H1 (cell line): ENCODE results near the gene ARMH3. TPM values are rescaled to one million over a fixed set of nuclear protein-coding genes. Genes with fewer than 3 reads are reported as not detected.

Source experiments
- CTCF ChIA-PET: fragments of 300-600 bp; sonication (Branson Sonifier 250); formaldehyde crosslinking; loops from one replicate; lab custom pipeline; 2021; ENCODE audit not compliant: partially characterized antibody; lab: Charles Lee
- POLR2A ChIA-PET: fragments of 300-600 bp; sonication (Branson Sonifier 250); formaldehyde crosslinking; loops from one replicate; lab custom pipeline; 2021; ENCODE audit warnings: inconsistent platforms; ENCODE audit not compliant: partially characterized antibody; lab: Charles Lee
- DNase-seq, 2 experiments: peaks; one replicate each; pipeline versions ENCODE4 v3.0.0 to v3.0.0-alpha.2; 2010 to 2022; ENCODE audit warnings: low spot score in 2 of 2, low read depth in 1 of 2, mixed read lengths in 1 of 2
- FAIRE-seq: peaks from 2 replicates; lab custom pipeline; 2011; peaks lifted over from hg19 to GRCh38; lab: Jason Lieb, UNC
- H2AFZ ChIP-seq: 2 replicates; pipeline ENCODE4 v1.8.1; 2012; ENCODE audit warnings: low read length, inconsistent platforms
- H2AK5ac ChIP-seq: 2 replicates; pipeline ENCODE4 v1.6.1; 2013; ENCODE audit warnings: low read depth, low read length
- H2BK120ac ChIP-seq: replicated peaks from 2 replicates; pipeline ENCODE3; 2013; ENCODE audit warnings: low read depth, low read length, inconsistent platforms
- H2BK12ac ChIP-seq: 2 replicates; pipeline ENCODE4 v1.6.1; 2013; ENCODE audit warnings: low read depth, low read length
- H2BK15ac ChIP-seq: 2 replicates; pipeline ENCODE4 v1.6.1; 2013; ENCODE audit warnings: low read length
- H2BK20ac ChIP-seq: 2 replicates; pipeline ENCODE4 v1.6.1; 2013; ENCODE audit warnings: low read length
- H2BK5ac ChIP-seq: 2 replicates; pipeline ENCODE4 v1.6.1; 2013; ENCODE audit warnings: low read depth, low read length
- H3K14ac ChIP-seq: 2 replicates; pipeline ENCODE4 v1.6.1; 2013; ENCODE audit warnings: inconsistent platforms; ENCODE audit not compliant: insufficient read length
- H3K18ac ChIP-seq: 2 replicates; pipeline ENCODE4 v1.6.1; 2013; ENCODE audit warnings: low read length; ENCODE audit errors: extremely low read depth
- H3K23ac ChIP-seq: 2 replicates; pipeline ENCODE4 v1.6.1; 2013; ENCODE audit warnings: inconsistent platforms; ENCODE audit not compliant: insufficient read length
- H3K23me2 ChIP-seq: 2 replicates; pipeline ENCODE4 v1.6.1; 2013; ENCODE audit warnings: low read depth, low read length
- H3K27ac ChIP-seq: 2 replicates; pipeline ENCODE4 v1.6.1; 2011; ENCODE audit warnings: low read depth, low read length, inconsistent platforms
- H3K27me3 ChIP-seq, 4 experiments: replicated peaks in 1 of 4; 1 replicate in 1 of 4; 2 replicates in 3 of 4; pipeline versions ENCODE4 v1.6.1 to v1.8.1; 2011 to 2013; ENCODE audit warnings: low read length in 3 of 4, mild to moderate bottlenecking in 3 of 4, inconsistent platforms in 2 of 4, mixed read lengths in 2 of 4, moderate library complexity in 1 of 4; ENCODE audit not compliant: control insufficient read depth in 3 of 4, insufficient read depth in 3 of 4; ENCODE audit errors: extremely low read depth in 1 of 4
- H3K36me3 ChIP-seq, 4 experiments: 2 replicates each; pipeline versions ENCODE4 v1.6.1 to v1.8.1; 2011 to 2013; ENCODE audit warnings: mild to moderate bottlenecking in 4 of 4, low read length in 3 of 4, moderate library complexity in 2 of 4, control low read depth in 1 of 4, inconsistent platforms in 1 of 4; ENCODE audit not compliant: insufficient read depth in 4 of 4, control insufficient read depth in 2 of 4
- H3K4ac ChIP-seq: replicated peaks from 2 replicates; pipeline ENCODE3; 2013; ENCODE audit warnings: low read length, low read depth, mixed read lengths, inconsistent platforms; ENCODE audit not compliant: insufficient read length
- H3K4me1 ChIP-seq, 4 experiments: replicated peaks in 1 of 4; 1 replicate in 1 of 4; 2 replicates in 3 of 4; pipeline versions ENCODE4 v1.6.1 to v1.8.1; 2011 to 2013; ENCODE audit warnings: low read length in 3 of 4, inconsistent platforms in 2 of 4, mixed read lengths in 1 of 4; ENCODE audit not compliant: insufficient read depth in 4 of 4, control insufficient read depth in 3 of 4
- H3K4me2 ChIP-seq, 2 experiments: 2 replicates each; pipeline versions ENCODE4 v1.6.1 to v1.8.1; 2011 to 2013; ENCODE audit warnings: low read depth in 2 of 2, low read length in 2 of 2, control low read depth in 1 of 2, inconsistent platforms in 1 of 2, mild to moderate bottlenecking in 1 of 2; ENCODE audit not compliant: insufficient read depth in 1 of 2
- H3K4me3 ChIP-seq, 4 experiments: fragments of 200-600, 300-600 bp in 1 of 4; sonication (generic), shearing (Covaris generic), sonication (Bioruptor Twin) in 1 of 4; 2 replicates each; pipeline versions ENCODE4 v1.5.1 to v1.8.1; 2011 to 2016; ENCODE audit warnings: low read length in 4 of 4, low read depth in 3 of 4, control low read depth in 2 of 4, inconsistent platforms in 2 of 4, mild to moderate bottlenecking in 2 of 4, mixed read lengths in 1 of 4, moderate library complexity in 1 of 4; ENCODE audit not compliant: insufficient read depth in 2 of 4; ENCODE audit errors: extremely low read depth in 1 of 4
- H3K56ac ChIP-seq: replicated peaks from 2 replicates; pipeline ENCODE3; 2013; ENCODE audit warnings: low read depth, mild to moderate bottlenecking, mixed read lengths, low read length, inconsistent platforms; ENCODE audit not compliant: insufficient read length
- H3K79me1 ChIP-seq: 2 replicates; pipeline ENCODE4 v1.6.1; 2013; ENCODE audit warnings: low read depth, low read length, control low read depth
- H3K79me2 ChIP-seq, 2 experiments: 2 replicates each; pipeline versions ENCODE4 v1.6.1 to v1.8.1; 2012 to 2013; ENCODE audit warnings: low read length in 2 of 2, mild to moderate bottlenecking in 2 of 2, inconsistent platforms in 1 of 2; ENCODE audit not compliant: insufficient read depth in 2 of 2, control insufficient read depth in 1 of 2
- H3K9ac ChIP-seq, 4 experiments: replicated peaks in 1 of 4; 1 replicate in 1 of 4; 2 replicates in 3 of 4; pipeline versions ENCODE4 v1.6.1 to v1.8.1; 2011 to 2013; ENCODE audit warnings: low read depth in 3 of 4, low read length in 3 of 4, control low read depth in 2 of 4, mild to moderate bottlenecking in 2 of 4, moderate library complexity in 2 of 4, inconsistent platforms in 1 of 4; ENCODE audit errors: extremely low read depth in 1 of 4
- H3K9me3 ChIP-seq, 2 experiments: 2 replicates each; pipeline versions ENCODE4 v1.6.1 to v1.8.1; 2012 to 2013; ENCODE audit warnings: mild to moderate bottlenecking in 2 of 2, moderate library complexity in 2 of 2, control low read depth in 1 of 2, inconsistent platforms in 1 of 2, low read depth in 1 of 2, low read length in 1 of 2, mixed read lengths in 1 of 2; ENCODE audit not compliant: insufficient read depth in 2 of 2
- H4K20me1 ChIP-seq, 2 experiments: replicated peaks in 1 of 2; 2 replicates each; pipeline versions ENCODE3 to v1.8.1; 2011 to 2013; ENCODE audit warnings: inconsistent platforms in 2 of 2, low read length in 2 of 2, mild to moderate bottlenecking in 1 of 2; ENCODE audit not compliant: insufficient read depth in 2 of 2, control insufficient read depth in 1 of 2
- H4K5ac ChIP-seq: 2 replicates; pipeline ENCODE4 v1.6.1; 2013; ENCODE audit warnings: low read length, low read depth, mixed read lengths, inconsistent platforms; ENCODE audit not compliant: insufficient read length
- H4K8ac ChIP-seq: 2 replicates; pipeline ENCODE4 v1.8.0; 2013; ENCODE audit warnings: mild to moderate bottlenecking, moderate library complexity, low read length, inconsistent platforms; ENCODE audit not compliant: insufficient read depth; ENCODE audit errors: extremely low read depth
- H4K91ac ChIP-seq: replicated peaks from 2 replicates; pipeline ENCODE3; 2013; ENCODE audit warnings: low read length, mixed read lengths, inconsistent platforms; ENCODE audit not compliant: insufficient read length
- ATF3 ChIP-seq: IDR thresholded peaks from 2 replicates; pipeline ENCODE4 v1.6.1; 2011; ENCODE audit warnings: low read depth, mild to moderate bottlenecking, low read length; ENCODE audit not compliant: insufficient read depth
- BACH1 ChIP-seq: IDR thresholded peaks from 2 replicates; pipeline ENCODE4 v1.6.1; 2012; ENCODE audit warnings: low read length, improper control_type of control experiment
- CBX8 ChIP-seq: fragments of 300-800, 300-1000 bp; sonication (generic); IDR thresholded peaks from 2 replicates; pipeline ENCODE4 v1.7.1; 2016; ENCODE audit warnings: low read depth, low read length, borderline replicate concordance
- E2F6 ChIP-seq: IDR thresholded peaks from 2 replicates; pipeline ENCODE4 v1.6.1; 2012; ENCODE audit warnings: inconsistent platforms
- EZH2 ChIP-seq: fragments of 200-600 bp; sonication (generic); IDR thresholded peaks from 2 replicates; pipeline ENCODE4 v1.7.1; 2012; ENCODE audit warnings: low read depth, mild to moderate bottlenecking, moderate library complexity, low read length, inconsistent platforms; ENCODE audit not compliant: severe bottlenecking
- FOSL1 ChIP-seq: IDR thresholded peaks from 2 replicates; pipeline ENCODE4 v1.6.1; 2011; ENCODE audit warnings: mild to moderate bottlenecking, low read depth, low read length, moderate library complexity; ENCODE audit not compliant: insufficient read depth
- RAD21 ChIP-seq, 2 experiments: IDR thresholded peaks in 1 of 2; conservative IDR thresholded peaks in 1 of 2; 2 replicates each; pipeline ENCODE4 v1.6.1; 2011; ENCODE audit warnings: low read depth in 2 of 2, low read length in 2 of 2, improper control_type of control experiment in 1 of 2, inconsistent platforms in 1 of 2, mild to moderate bottlenecking in 1 of 2, moderate library complexity in 1 of 2
- RBBP5 ChIP-seq: IDR thresholded peaks from 2 replicates; pipeline ENCODE4 v1.7.1; 2012; ENCODE audit warnings: low read depth, mild to moderate bottlenecking, inconsistent platforms, low read length, moderate library complexity, borderline replicate concordance
- SP4 ChIP-seq: IDR thresholded peaks from 2 replicates; pipeline ENCODE4 v1.6.1; 2012; ENCODE audit warnings: low read length, inconsistent platforms
- TAF7 ChIP-seq: optimal IDR thresholded peaks from 2 replicates; pipeline ENCODE3; 2011; ENCODE audit warnings: low read depth, mild to moderate bottlenecking, inconsistent platforms, low read length, moderate library complexity, borderline replicate concordance
- USF2 ChIP-seq: IDR thresholded peaks from 2 replicates; pipeline ENCODE4 v1.6.1; 2011; ENCODE audit warnings: low read length, improper control_type of control experiment
- WGBS, 2 experiments: shearing (Covaris generic) in 1 of 2; methylation state at CpG; one replicate each; pipeline versions ENCODE4 v1.1.6 to v1.1.7; 2013 to 2015; ENCODE audit warnings: low lambda C conversion rate in 2 of 2, mixed read lengths in 2 of 2, inconsistent platforms in 1 of 2, low coverage in 1 of 2, missing lambda C conversion rate in 1 of 2; ENCODE audit not compliant: insufficient replicate concordance in 2 of 2, insufficient coverage in 1 of 2, insufficient read length in 1 of 2; ENCODE audit errors: extremely low coverage in 1 of 2, missing lambda C conversion rate in 1 of 2; 5-methylcytosine and 5-hydroxymethylcytosine counted together
- polyA plus RNA-seq, 7 experiments: library from polyadenylated mRNA; depleted of rRNA in 3 of 7; stranded (reverse) in 5 of 7; unstranded in 2 of 7; fragments of >200 nt in 5 of 7; fragments of 200-250 nt in 2 of 7; gene quantifications; 1 replicate in 5 of 7; 2 replicates in 1 of 7; 4 replicates in 1 of 7; pipeline versions ENCODE4 v1.2.1 to v1.2.3, GENCODE V29; 2011 to 2013; ENCODE audit warnings: missing spikeins in 2 of 7, mixed read lengths in 2 of 7
- total RNA-seq: library from RNA; stranded (reverse); fragmentation: NEBNext Ultra II Directional; extraction: Animal tissue kit (Norgen Biotek cat#: 25700); gene quantifications from 2 replicates; pipeline ENCODE4 v1.2.1, GENCODE V29; 2021

The ARMH3 gene
- total and polyA plus RNA-seq, 2 of the 8 experiments (the other 6 are each of a cell fraction or from before 2014, with no cell fraction given), result 11.6 to 18.3 TPM

GRCh38 chr10:101967713-101968112 lies 88.3 kb downstream of the ARMH3 start:
- no peak for FAIRE-seq
- no peak for TF ChIP-seq CBX8
- no peak for TF ChIP-seq E2F6
- TF ChIP-seq TAF7, result no peak
- no peak for TF ChIP-seq FOSL1
- no peak for TF ChIP-seq BACH1
- TF ChIP-seq RAD21 (IDR thresholded peaks at IDR 0.05 in 1 of 2, conservative IDR thresholded peaks at IDR 0.05 in 1 of 2; ENCODE audit: low read depth in 2 of 2, low read length in 2 of 2), result no peak
- TF ChIP-seq SP4, result no peak
- no peak for TF ChIP-seq RBBP5
- no peak for TF ChIP-seq ATF3
- TF ChIP-seq EZH2, result no peak
- no peak for TF ChIP-seq USF2

More at GRCh38 chr10:101967713-101968112, 88.3 kb downstream of the ARMH3 start:
- Histone ChIP-seq H3K27ac (no peak overlapping the region), H2BK120ac (no peak overlapping the region), H2BK20ac (no peak overlapping the region), H3K4me1 (peaks cover 0 to 2% (median 0%) of the 10 kb centered on the region in 4 experiments; a peak in 1 of 7 replicates), H3K23ac (no peak overlapping the region), H4K5ac (no peak overlapping the region), H2BK12ac (no peak overlapping the region), H4K91ac (no peak overlapping the region), H3K23me2 (no peaks in the 10 kb centered on the region), H3K79me2 (no peaks in the 10 kb centered on the region), H4K8ac (no peak overlapping the region), H3K9ac (no peak overlapping the region), H3K79me1 (no peaks in the 10 kb centered on the region), H3K18ac (no peak overlapping the region), H2BK5ac (no peak overlapping the region), H3K4me2 (no peak overlapping the region), H2BK15ac (no peak overlapping the region), H3K4ac (no peak overlapping the region), H3K14ac (no peak overlapping the region), H3K56ac (no peak overlapping the region), H2AK5ac (no peak overlapping the region), H3K27me3 (no peaks in the 10 kb centered on the region), H3K36me3 (peaks cover 0 to 4% (median 0%) of the 10 kb centered on the region in 4 experiments; a peak in 2 of 8 replicates), H3K4me3 (no peak overlapping the region), H2AFZ (no peak overlapping the region), H4K20me1 (no peaks in the 10 kb centered on the region), H3K9me3 (no peaks in the 10 kb centered on the region)
- POLR2A ChIA-PET, result no interaction called here
- no peak for DNase-seq
- 83% methylated on average over 3 of the region's 3 CpGs; no CpG with 5 or more reads in 1 of the 2 experiments for WGBS, 2 experiments
- CTCF ChIA-PET, result interaction anchor here (1.8 kb wide), 1 partner anchor 42 kb away, joined by 6 read pairs; no protein-coding TSS in a partner anchor
